Panc1 (cell line): ENCODE results near the gene RGS9. TPM values are rescaled to one million over a fixed set of nuclear protein-coding genes. Genes with fewer than 3 reads are reported as not detected.

ENCODE experiments used
- ATAC-seq: fragments of 200-7000 bp; cut with Tn5 transposase; 2 replicates; pipeline ENCODE4 v1.9.1; 2020; ENCODE audit warnings: mild to moderate bottlenecking, moderate library complexity
- BruUV-seq: library from RNA; stranded (reverse); fragments of 400-500 nt; replicated peaks from 2 replicates; lab custom pipeline; 2021; lab: Mats Ljungman, UMichigan
- CTCF ChIA-PET: fragments of 300-600 bp; sonication (Branson Sonifier 250); formaldehyde crosslinking; loops from one replicate; lab custom pipeline; 2022; ENCODE audit warnings: antibody characterized with exemption; lab: Charles Lee
- POLR2A ChIA-PET: fragments of 300-600 bp; sonication (Branson Sonifier 250); formaldehyde crosslinking; loops from one replicate; lab custom pipeline; 2022; ENCODE audit warnings: antibody characterized with exemption; lab: Charles Lee
- DNase-seq: peaks from one replicate; pipeline ENCODE4 v3.0.0-alpha.2; 2010; ENCODE audit warnings: low read depth, low spot score
- H3K27ac ChIP-seq: 2 replicates; pipeline ENCODE4 v1.5.1; 2011; ENCODE audit warnings: mild to moderate bottlenecking, low read length, inconsistent platforms
- H3K27me3 ChIP-seq: fragments of 200-500 bp; sonication (Bioruptor generic); 2 replicates; pipeline ENCODE4 v1.6.0; 2014; ENCODE audit warnings: low read length, inconsistent platforms; ENCODE audit not compliant: control insufficient read depth, insufficient read depth
- H3K36me3 ChIP-seq: fragments of 200-500 bp; sonication (Bioruptor generic); 2 replicates; pipeline ENCODE4 v1.5.1; 2014; ENCODE audit warnings: inconsistent platforms, mild to moderate bottlenecking, low read length, moderate library complexity; ENCODE audit not compliant: control insufficient read depth, insufficient read depth
- H3K4me1 ChIP-seq: 2 replicates; pipeline ENCODE4 v1.5.1; 2011; ENCODE audit warnings: inconsistent platforms, mild to moderate bottlenecking, low read length, moderate library complexity; ENCODE audit not compliant: control insufficient read depth, insufficient read depth
- H3K4me3 ChIP-seq, 2 experiments: 2 replicates each; pipeline ENCODE4 v1.5.1; 2011 to 2012; ENCODE audit warnings: low read depth in 2 of 2, low read length in 2 of 2, mild to moderate bottlenecking in 2 of 2, inconsistent platforms in 1 of 2, moderate library complexity in 1 of 2
- H3K9me3 ChIP-seq: fragments of 200-500 bp; sonication (Bioruptor generic); 2 replicates; pipeline ENCODE4 v1.5.1; 2014; ENCODE audit warnings: low read depth, mild to moderate bottlenecking, inconsistent platforms, low read length, moderate library complexity; ENCODE audit not compliant: control insufficient read depth, insufficient read depth
- CTCF ChIP-seq: fragments of 450-650 bp; IDR thresholded peaks from 2 replicates; pipeline ENCODE4 v1.5.1; 2017; ENCODE audit warnings: mild to moderate bottlenecking
- POLR2AphosphoS5 ChIP-seq: IDR thresholded peaks from 2 replicates; pipeline ENCODE4 v1.6.1; 2012; ENCODE audit warnings: mild to moderate bottlenecking, low read depth, low read length, moderate library complexity
- SIN3A ChIP-seq: IDR thresholded peaks from 2 replicates; pipeline ENCODE4 v1.6.1; 2012; ENCODE audit warnings: low read depth, mild to moderate bottlenecking, low read length, moderate library complexity, borderline replicate concordance; ENCODE audit not compliant: insufficient read depth
- TCF7L2 ChIP-seq: IDR thresholded peaks from 2 replicates; pipeline ENCODE4 v1.6.1; 2011; ENCODE audit warnings: mild to moderate bottlenecking, low read depth, low read length, inconsistent platforms
- in situ Hi-C: cut with HindIII; loops from 2 replicates; pipeline ENCODE4 v1.10.0; 2016; ENCODE audit warnings: low sequenced_read_pairs, low pct_unique_long_range_greater_than_20kb
- intact Hi-C: fragments of 100-400 bp; cut with micrococcal nuclease; formaldehyde crosslinking; loops from one replicate; pipeline ENCODE4 v1.10.0; 2022; ENCODE audit not compliant: unreplicated experiment
- total RNA-seq: library from RNA; stranded (reverse); gene quantifications from one replicate; pipeline ENCODE4 v1.2.1, GENCODE V29; 2021; ENCODE audit not compliant: unreplicated experiment
- TF ChIP-seq, protein P1 (sequence below), 2 experiments: IDR thresholded peaks; 2 replicates each; pipeline ENCODE4 v1.6.1; 2011 to 2012; ENCODE audit warnings: low read depth in 2 of 2, control low read depth in 1 of 2, low read length in 1 of 2, mild to moderate bottlenecking in 1 of 2, moderate library complexity in 1 of 2; ENCODE audit not compliant: insufficient read depth in 1 of 2

RGS9 gene
- total RNA-seq, 1 experiment from 2014 or later = 3.3 TPM

DNA sequence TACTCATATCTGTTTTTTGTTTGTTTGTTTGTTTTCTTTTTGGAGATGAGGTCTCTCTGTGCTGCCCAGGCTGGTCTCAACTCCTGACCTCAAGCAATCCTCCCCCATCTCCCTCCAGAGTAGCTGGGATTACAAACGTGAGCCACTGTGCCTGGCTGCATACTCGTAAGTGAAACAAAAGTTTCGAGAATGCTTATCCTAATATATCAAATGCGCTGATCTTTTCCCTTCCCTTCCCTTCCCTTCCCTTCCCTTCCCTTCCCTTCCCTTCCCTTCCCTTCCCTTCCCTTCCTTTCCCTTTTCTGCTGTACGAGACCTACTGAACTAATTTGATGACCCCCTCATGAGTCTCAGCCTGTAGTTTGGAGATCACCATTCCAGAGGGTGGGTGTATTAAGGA is 122.1 kb downstream of the RGS9 start:
- no peak for TF ChIP-seq TCF7L2
- no peak for TF ChIP-seq CTCF
- TF ChIP-seq POLR2AphosphoS5 = no peak
- TF ChIP-seq, protein P1, sequence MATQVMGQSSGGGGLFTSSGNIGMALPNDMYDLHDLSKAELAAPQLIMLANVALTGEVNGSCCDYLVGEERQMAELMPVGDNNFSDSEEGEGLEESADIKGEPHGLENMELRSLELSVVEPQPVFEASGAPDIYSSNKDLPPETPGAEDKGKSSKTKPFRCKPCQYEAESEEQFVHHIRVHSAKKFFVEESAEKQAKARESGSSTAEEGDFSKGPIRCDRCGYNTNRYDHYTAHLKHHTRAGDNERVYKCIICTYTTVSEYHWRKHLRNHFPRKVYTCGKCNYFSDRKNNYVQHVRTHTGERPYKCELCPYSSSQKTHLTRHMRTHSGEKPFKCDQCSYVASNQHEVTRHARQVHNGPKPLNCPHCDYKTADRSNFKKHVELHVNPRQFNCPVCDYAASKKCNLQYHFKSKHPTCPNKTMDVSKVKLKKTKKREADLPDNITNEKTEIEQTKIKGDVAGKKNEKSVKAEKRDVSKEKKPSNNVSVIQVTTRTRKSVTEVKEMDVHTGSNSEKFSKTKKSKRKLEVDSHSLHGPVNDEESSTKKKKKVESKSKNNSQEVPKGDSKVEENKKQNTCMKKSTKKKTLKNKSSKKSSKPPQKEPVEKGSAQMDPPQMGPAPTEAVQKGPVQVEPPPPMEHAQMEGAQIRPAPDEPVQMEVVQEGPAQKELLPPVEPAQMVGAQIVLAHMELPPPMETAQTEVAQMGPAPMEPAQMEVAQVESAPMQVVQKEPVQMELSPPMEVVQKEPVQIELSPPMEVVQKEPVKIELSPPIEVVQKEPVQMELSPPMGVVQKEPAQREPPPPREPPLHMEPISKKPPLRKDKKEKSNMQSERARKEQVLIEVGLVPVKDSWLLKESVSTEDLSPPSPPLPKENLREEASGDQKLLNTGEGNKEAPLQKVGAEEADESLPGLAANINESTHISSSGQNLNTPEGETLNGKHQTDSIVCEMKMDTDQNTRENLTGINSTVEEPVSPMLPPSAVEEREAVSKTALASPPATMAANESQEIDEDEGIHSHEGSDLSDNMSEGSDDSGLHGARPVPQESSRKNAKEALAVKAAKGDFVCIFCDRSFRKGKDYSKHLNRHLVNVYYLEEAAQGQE (IDR thresholded peaks at IDR 0.05; ENCODE audit: insufficient read depth in 1 of 2, low read depth in 2 of 2, low read length in 1 of 2) = no peak
- no peak for TF ChIP-seq SIN3A
- Histone ChIP-seq H3K36me3 (no peaks in the 10 kb centered on the region), H3K9me3 (no peaks in the 10 kb centered on the region), H3K27ac (no peak overlapping the region), H3K4me1 (no peaks in the 10 kb centered on the region), H3K4me3 (no peak overlapping the region), H3K27me3 (no peaks in the 10 kb centered on the region)
- ChIA-PET POLR2A (no interaction called here), CTCF (no interaction called here)
- DNase-seq = no peak
- no peak for ATAC-seq
- intact Hi-C loops (no loop called here), in situ Hi-C loops (no loop called here)
- no TSS peak for BruUV-seq

DNA sequence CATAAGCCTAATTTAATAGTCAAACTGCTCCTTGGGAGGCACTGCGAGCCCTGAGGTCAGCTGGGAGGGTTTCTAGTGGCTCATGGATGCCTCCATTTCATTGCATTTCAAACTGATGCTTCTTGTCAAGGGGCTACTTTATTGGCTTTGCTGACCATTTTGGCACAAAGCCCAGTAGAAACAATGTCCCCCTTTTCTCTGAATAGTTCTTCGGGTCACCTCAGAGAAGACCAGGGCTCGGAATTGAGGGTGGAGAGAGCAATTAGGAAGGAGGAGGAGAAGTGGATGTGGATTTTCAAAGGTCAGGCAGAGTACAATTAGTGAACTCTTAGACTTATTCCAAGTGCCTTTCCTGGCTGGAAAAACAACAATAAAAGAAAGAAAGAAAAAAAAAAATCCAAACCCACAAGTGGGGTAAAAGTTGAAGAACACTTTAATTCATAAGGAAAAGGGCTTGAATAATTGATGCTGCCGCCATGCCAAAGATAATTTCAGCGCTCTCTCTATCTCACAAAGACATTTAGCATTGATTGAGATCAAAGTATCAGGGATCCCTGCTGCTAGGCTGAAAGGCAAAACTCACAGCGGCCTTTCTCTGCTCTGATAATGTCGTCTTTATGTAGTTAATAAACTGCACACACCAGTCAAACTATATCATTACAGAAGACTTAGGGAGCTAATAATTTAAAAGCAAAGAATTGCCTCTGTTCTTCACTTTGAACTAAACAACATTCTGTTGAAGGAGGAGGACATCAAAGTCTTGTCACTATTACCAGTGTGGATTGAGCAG is 122.7 kb downstream of the RGS9 start:
- no peaks in the 10 kb centered on the region for H3K27me3 ChIP-seq
- H3K9me3 ChIP-seq = no peaks in the 10 kb centered on the region
- TF ChIP-seq SIN3A (no peak), CTCF (no peak), TCF7L2 (no peak), POLR2AphosphoS5 (no peak)
- TF ChIP-seq, protein P1 (IDR thresholded peaks at IDR 0.05; ENCODE audit: insufficient read depth in 1 of 2, low read depth in 2 of 2, low read length in 1 of 2) = no peak
- ATAC-seq (no peak), DNase-seq (no peak)
- no TSS peak for BruUV-seq
- no peak overlapping the region for H3K27ac ChIP-seq
- H3K4me1 ChIP-seq = no peaks in the 10 kb centered on the region
- no peaks in the 10 kb centered on the region for H3K36me3 ChIP-seq
- POLR2A ChIA-PET = no interaction called here
- no peak overlapping the region for H3K4me3 ChIP-seq
- intact Hi-C loops (no loop called here), in situ Hi-C loops (no loop called here)
- CTCF ChIA-PET = no interaction called here
